OCI-LY3 (cell line): ENCODE results near the gene TSPAN5.

ENCODE experiments used
- H2AFZ ChIP-seq: fragments of 200-600, 300-600 bp; shearing (Covaris generic); 2 replicates; pipeline ENCODE4 v1.6.0; 2014; ENCODE audit warnings: antibody characterized with exemption, low read depth, low read length
- H3K27ac ChIP-seq: fragments of 200-600, 300-600 bp; sonication (generic); 2 replicates; pipeline ENCODE4 v1.5.1; 2014; ENCODE audit warnings: mild to moderate bottlenecking, low read length, moderate library complexity, mixed read lengths
- H3K27me3 ChIP-seq: fragments of 200-600, 300-600 bp; sonication (generic); 2 replicates; pipeline ENCODE4 v1.6.1; 2014; ENCODE audit warnings: low read depth, low read length, mixed read lengths
- H3K36me3 ChIP-seq: fragments of 200-600, 300-600 bp; sonication (generic); replicated peaks from 2 replicates; pipeline ENCODE3; 2014; ENCODE audit warnings: low read depth, low read length, mixed read lengths
- H3K4me1 ChIP-seq: fragments of 300-600, 200-600 bp; sonication (generic); 2 replicates; pipeline ENCODE4 v1.6.1; 2014; ENCODE audit warnings: low read length, mixed read lengths
- H3K4me2 ChIP-seq: fragments of 200-600, 300-600 bp; sonication (generic); 2 replicates; pipeline ENCODE4 v1.6.1; 2014; ENCODE audit warnings: low read length, mixed read lengths
- H3K4me3 ChIP-seq: fragments of 300-600, 200-600 bp; sonication (generic); 2 replicates; pipeline ENCODE4 v1.5.1; 2014; ENCODE audit warnings: antibody characterized with exemption, mild to moderate bottlenecking, low read length, moderate library complexity
- H3K79me2 ChIP-seq: fragments of 300-600, 200-600 bp; shearing (Covaris generic); 2 replicates; pipeline ENCODE4 v1.6.1; 2014; ENCODE audit warnings: mild to moderate bottlenecking, low read length, mixed read lengths
- H3K9ac ChIP-seq: fragments of 300-600, 200-600 bp; shearing (Covaris generic); 2 replicates; pipeline ENCODE4 v1.6.0; 2014; ENCODE audit warnings: mild to moderate bottlenecking, low read length, moderate library complexity
- H3K9me3 ChIP-seq: fragments of 200-600, 300-600 bp; shearing (Covaris generic); 2 replicates; pipeline ENCODE4 v1.6.1; 2014; ENCODE audit warnings: low read length, mixed read lengths; ENCODE audit not compliant: insufficient read depth
- H4K20me1 ChIP-seq: fragments of 200-600, 300-600 bp; sonication (generic); 2 replicates; pipeline ENCODE4 v1.6.1; 2016; ENCODE audit warnings: low read length, mixed read lengths; ENCODE audit not compliant: insufficient read depth
- CTCF ChIP-seq: fragments of 200-600, 300-600 bp; sonication (generic); IDR thresholded peaks from 2 replicates; pipeline ENCODE4 v1.5.1; 2014; ENCODE audit warnings: antibody characterized with exemption, low read length, low read depth
- EZH2phosphoT487 ChIP-seq: fragments of 200-600 bp; shearing (Covaris generic); IDR thresholded peaks from 2 replicates; pipeline ENCODE4 v1.6.1; 2018; ENCODE audit warnings: antibody characterized with exemption, mixed run types, low read depth

Gene TSPAN5

GRCh38 chr4:98493296-98493695, 165.1 kb downstream of the TSPAN5 start:
- no peak for TF ChIP-seq CTCF
- no peak for TF ChIP-seq EZH2phosphoT487
- Histone ChIP-seq H3K9ac (no peak overlapping the region), H3K79me2 (no peaks in the 10 kb centered on the region), H3K27ac (no peak overlapping the region), H3K4me3 (no peak overlapping the region), H3K9me3 (no peaks in the 10 kb centered on the region), H2AFZ (no peak overlapping the region), H3K4me1 (peaks cover 4% of the 10 kb centered on the region), H3K27me3 (no peaks in the 10 kb centered on the region), H3K4me2 (peak overlapping the region; percentile 27; the same call in 1 of the 2 replicates), H4K20me1 (0 out of 2 replicates have a peak, but pooled peaks cover 6% of the 10 kb centered on the region), H3K36me3 (peaks cover 2% of the 10 kb centered on the region)

GRCh38 chr4:98491899-98492559, 166.4 kb downstream of the TSPAN5 start:
- Histone ChIP-seq H3K4me3 (no peak overlapping the region), H3K4me2 (no peak overlapping the region), H3K36me3 (peaks cover 2% of the 10 kb centered on the region), H4K20me1 (0 out of 2 replicates have a peak, but pooled peaks cover 6% of the 10 kb centered on the region), H3K27ac (no peak overlapping the region), H3K79me2 (no peaks in the 10 kb centered on the region), H3K9me3 (no peaks in the 10 kb centered on the region), H2AFZ (no peak overlapping the region), H3K27me3 (no peaks in the 10 kb centered on the region), H3K9ac (no peak overlapping the region), H3K4me1 (peaks cover 4% of the 10 kb centered on the region)
- TF ChIP-seq EZH2phosphoT487: no peak
- TF ChIP-seq CTCF: no peak

GRCh38 chr4:98490251-98490650, 168.2 kb downstream of the TSPAN5 start:
- Histone ChIP-seq H3K36me3 (peaks cover 2% of the 10 kb centered on the region), H3K4me2 (no peak overlapping the region), H3K27me3 (no peaks in the 10 kb centered on the region), H3K9me3 (no peaks in the 10 kb centered on the region), H4K20me1 (0 out of 2 replicates have a peak, but pooled peaks cover 6% of the 10 kb centered on the region), H3K27ac (no peak overlapping the region), H2AFZ (no peak overlapping the region), H3K79me2 (no peaks in the 10 kb centered on the region), H3K4me3 (no peak overlapping the region), H3K4me1 (peaks cover 4% of the 10 kb centered on the region), H3K9ac (no peak overlapping the region)
- TF ChIP-seq EZH2phosphoT487 (no peak), CTCF (no peak)

- no peak overlapping the region for H3K4me2 ChIP-seq
- no peak overlapping the region for H3K9ac ChIP-seq
- TF ChIP-seq CTCF (no peak), EZH2phosphoT487 (no peak)
- no peak overlapping the region for H3K27ac ChIP-seq
- no peaks in the 10 kb centered on the region for H3K27me3 ChIP-seq
- H3K79me2 ChIP-seq: peaks cover 6% of the 10 kb centered on the region; the same call in 1 of the 2 replicates
- no peaks in the 10 kb centered on the region for H3K36me3 ChIP-seq
- H3K4me1 ChIP-seq: peaks cover 27% of the 10 kb centered on the region
- H3K4me3 ChIP-seq: no peak overlapping the region
- no peaks in the 10 kb centered on the region for H4K20me1 ChIP-seq
- no peaks in the 10 kb centered on the region for H3K9me3 ChIP-seq
- H2AFZ ChIP-seq: no peak overlapping the region
Measured at GRCh38 chr4:98485816-98486345, 172.5 kb downstream of the TSPAN5 start.
